B cell (primary cell): Measurements from ENCODE around the gene NBAS.

Source experiments
- EZH2 ChIP-seq: IDR thresholded peaks from 2 replicates; pipeline ENCODE4 v1.6.1; 2012; ENCODE audit warnings: borderline replicate concordance, low read depth, mild to moderate bottlenecking, moderate library complexity, low read length; ENCODE audit not compliant: insufficient read depth, poor library complexity, severe bottlenecking
- TF ChIP-seq, protein P1 (sequence below): fragments of 200-600 bp; IDR thresholded peaks from one replicate; pipeline ENCODE4 v1.8.0; 2022; ENCODE audit warnings: antibody characterized with exemption, mild to moderate bottlenecking

DNA sequence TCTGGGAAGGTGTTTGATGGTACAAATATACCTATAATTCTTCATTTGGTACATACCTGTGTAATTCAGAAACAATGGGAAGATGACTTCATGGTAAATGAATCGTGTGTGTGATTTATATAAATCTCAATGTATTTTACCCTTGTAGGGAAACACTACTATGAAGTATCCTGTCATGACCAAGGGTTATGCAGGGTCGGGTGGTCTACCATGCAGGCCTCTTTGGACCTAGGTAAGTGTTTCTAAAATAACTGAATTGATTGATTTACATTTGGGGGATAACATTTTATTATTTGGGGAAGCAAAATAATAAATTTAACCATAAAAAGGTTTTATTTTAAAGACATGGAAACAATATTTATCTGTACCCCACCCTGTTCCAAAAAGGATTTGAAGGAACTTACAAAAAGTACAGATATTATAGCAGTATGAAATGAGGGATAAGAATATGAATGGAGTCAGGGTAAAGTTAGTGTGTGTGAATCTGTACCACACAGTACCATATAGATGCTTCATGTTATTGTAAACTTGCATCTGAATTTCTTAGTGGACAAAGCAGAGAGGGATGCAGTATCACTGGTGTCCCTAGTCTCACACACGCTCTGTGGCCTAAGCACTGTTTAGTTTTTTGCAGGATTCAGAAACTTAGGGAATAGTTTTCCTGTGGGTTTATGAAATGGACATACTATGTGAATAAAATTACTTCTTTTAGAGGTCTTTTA is 42.1 kb upstream of the NBAS start:
- TF ChIP-seq EZH2, result no peak
- TF ChIP-seq, protein P1, sequence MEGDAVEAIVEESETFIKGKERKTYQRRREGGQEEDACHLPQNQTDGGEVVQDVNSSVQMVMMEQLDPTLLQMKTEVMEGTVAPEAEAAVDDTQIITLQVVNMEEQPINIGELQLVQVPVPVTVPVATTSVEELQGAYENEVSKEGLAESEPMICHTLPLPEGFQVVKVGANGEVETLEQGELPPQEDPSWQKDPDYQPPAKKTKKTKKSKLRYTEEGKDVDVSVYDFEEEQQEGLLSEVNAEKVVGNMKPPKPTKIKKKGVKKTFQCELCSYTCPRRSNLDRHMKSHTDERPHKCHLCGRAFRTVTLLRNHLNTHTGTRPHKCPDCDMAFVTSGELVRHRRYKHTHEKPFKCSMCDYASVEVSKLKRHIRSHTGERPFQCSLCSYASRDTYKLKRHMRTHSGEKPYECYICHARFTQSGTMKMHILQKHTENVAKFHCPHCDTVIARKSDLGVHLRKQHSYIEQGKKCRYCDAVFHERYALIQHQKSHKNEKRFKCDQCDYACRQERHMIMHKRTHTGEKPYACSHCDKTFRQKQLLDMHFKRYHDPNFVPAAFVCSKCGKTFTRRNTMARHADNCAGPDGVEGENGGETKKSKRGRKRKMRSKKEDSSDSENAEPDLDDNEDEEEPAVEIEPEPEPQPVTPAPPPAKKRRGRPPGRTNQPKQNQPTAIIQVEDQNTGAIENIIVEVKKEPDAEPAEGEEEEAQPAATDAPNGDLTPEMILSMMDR, result no peak
